ENCODE results near the gene HPCAL1.

The HPCAL1 gene

GRCh38 chr2:10323535-10323934 is 20.8 kb downstream of the HPCAL1 start:
- DNase-seq (ENCODE audit: low spot score): no peak

GRCh38 chr2:10324095-10324832 is 21.6 kb downstream of the HPCAL1 start:
- no peak for DNase-seq (ENCODE audit: low spot score)

GRCh38 chr2:10325278-10326145 is 22.8 kb downstream of the HPCAL1 start:
- DNase-seq (ENCODE audit: low spot score): no peak

- DNase-seq (ENCODE audit: low spot score): no peak
These were observed 23.5 kb downstream of the HPCAL1 start for GRCh38 chr2:10326151-10326616.

- no peak for DNase-seq (ENCODE audit: low spot score)
These were observed 24.2 kb downstream of the HPCAL1 start for GRCh38 chr2:10326707-10327594.

- DNase-seq (ENCODE audit: low spot score): no peak
These were observed 25.4 kb downstream of the HPCAL1 start for GRCh38 chr2:10327896-10328669.

GRCh38 chr2:10328670-10329579 is 26.2 kb downstream of the HPCAL1 start:
- no peak for DNase-seq (ENCODE audit: low spot score)

GRCh38 chr2:10329580-10329879 is 26.8 kb downstream of the HPCAL1 start:
- no peak for DNase-seq (ENCODE audit: low spot score)

GRCh38 chr2:10329880-10330699 is 27.4 kb downstream of the HPCAL1 start:
- peak; percentile 20 for DNase-seq (ENCODE audit: low spot score)

- no peak for DNase-seq (ENCODE audit: low spot score)
These were observed 28.0 kb downstream of the HPCAL1 start for GRCh38 chr2:10330700-10331026.

- DNase-seq (ENCODE audit: low spot score): no peak
These were observed 28.5 kb downstream of the HPCAL1 start for GRCh38 chr2:10331027-10331701.

GRCh38 chr2:10331702-10332401 is 29.1 kb downstream of the HPCAL1 start:
- DNase-seq (ENCODE audit: low spot score): no peak

- no peak for DNase-seq (ENCODE audit: low spot score)
These were observed 29.9 kb downstream of the HPCAL1 start for GRCh38 chr2:10332402-10333246.

GRCh38 chr2:10333247-10333613 is 30.5 kb downstream of the HPCAL1 start:
- DNase-seq (ENCODE audit: low spot score): no peak

GRCh38 chr2:10333966-10334365 is 31.3 kb downstream of the HPCAL1 start:
- DNase-seq (ENCODE audit: low spot score): no peak

GRCh38 chr2:10335046-10335840 is 32.5 kb downstream of the HPCAL1 start:
- no peak for DNase-seq (ENCODE audit: low spot score)

- DNase-seq (ENCODE audit: low spot score): no peak
These were observed 33.6 kb downstream of the HPCAL1 start for GRCh38 chr2:10336283-10336682.

Measured in RKO (cell line).